CD14-positive monocyte (primary cell): Measurements from ENCODE around the gene SLC10A7. TPM values are rescaled to one million over a fixed set of nuclear protein-coding genes. Genes with fewer than 3 reads are reported as not detected.

Source experiments
- DNase-seq, 3 donors: peaks; one replicate each; pipeline ENCODE4 v3.0.0-alpha.2; 2011 to 2022
- H2AFZ ChIP-seq: 2 replicates; pipeline ENCODE4 v1.6.0; 2012; ENCODE audit warnings: mild to moderate bottlenecking, low read depth, low read length, inconsistent platforms; ENCODE audit not compliant: insufficient read depth, poor library complexity, severe bottlenecking
- H3K27ac ChIP-seq, 2 donors: 1 replicate in 1 of 2; 2 replicates in 1 of 2; pipeline ENCODE4 v1.5.1; 2012 to 2013; ENCODE audit warnings: low read length in 2 of 2, control low read depth in 1 of 2, inconsistent platforms in 1 of 2, low read depth in 1 of 2, mild to moderate bottlenecking in 1 of 2
- H3K27me3 ChIP-seq, 2 donors: one replicate each; pipeline versions ENCODE4 v1.6.0 to v1.6.1; 2011 to 2013; ENCODE audit warnings: low read length in 2 of 2; ENCODE audit not compliant: control insufficient read depth in 2 of 2, insufficient read depth in 2 of 2
- H3K36me3 ChIP-seq, 2 donors: replicated peaks in 1 of 2; 1 replicate in 1 of 2; 2 replicates in 1 of 2; pipeline versions ENCODE4 v1.5.1 to v1.6.1; 2012 to 2013; ENCODE audit warnings: low read length in 2 of 2, control low read depth in 1 of 2, inconsistent platforms in 1 of 2, mild to moderate bottlenecking in 1 of 2; ENCODE audit not compliant: insufficient read depth in 2 of 2, control insufficient read depth in 1 of 2
- H3K4me1 ChIP-seq, 2 donors: 1 replicate in 1 of 2; 2 replicates in 1 of 2; pipeline versions ENCODE4 v1.5.1 to v1.6.1; 2012 to 2013; ENCODE audit warnings: low read length in 2 of 2, control low read depth in 1 of 2, inconsistent platforms in 1 of 2, mild to moderate bottlenecking in 1 of 2, moderate library complexity in 1 of 2; ENCODE audit not compliant: insufficient read depth in 2 of 2, control insufficient read depth in 1 of 2
- H3K4me2 ChIP-seq: replicated peaks from 2 replicates; pipeline ENCODE3; 2012; ENCODE audit warnings: low read length, moderate library complexity, mild to moderate bottlenecking; ENCODE audit not compliant: poor library complexity, severe bottlenecking; ENCODE audit errors: extremely low read depth
- H3K4me3 ChIP-seq, 3 experiments: fragments of 200-600 bp in 1 of 3; sonication (generic) in 1 of 3; replicated peaks in 1 of 3; 1 replicate in 2 of 3; 2 replicates in 1 of 3; pipeline ENCODE4 v1.5.1; 2011 to 2013; ENCODE audit warnings: low read length in 3 of 3, mild to moderate bottlenecking in 3 of 3, control low read depth in 2 of 3, low read depth in 2 of 3, inconsistent platforms in 1 of 3, moderate library complexity in 1 of 3
- H3K79me2 ChIP-seq: 2 replicates; pipeline ENCODE4 v1.6.0; 2012; ENCODE audit warnings: mild to moderate bottlenecking, control low read depth, inconsistent platforms, low read length, moderate library complexity; ENCODE audit not compliant: insufficient read depth
- H3K9ac ChIP-seq: 2 replicates; pipeline ENCODE4 v1.6.0; 2017; ENCODE audit warnings: low read length, mild to moderate bottlenecking; ENCODE audit not compliant: insufficient read depth, poor library complexity, severe bottlenecking
- H3K9me3 ChIP-seq, 2 donors: replicated peaks in 1 of 2; 1 replicate in 1 of 2; 2 replicates in 1 of 2; pipeline versions ENCODE4 v1.5.1 to v1.6.1; 2012 to 2013; ENCODE audit warnings: low read length in 2 of 2, control low read depth in 1 of 2; ENCODE audit not compliant: control insufficient read depth in 1 of 2, insufficient read depth in 1 of 2
- H4K20me1 ChIP-seq: 2 replicates; pipeline ENCODE4 v1.6.0; 2012; ENCODE audit warnings: mild to moderate bottlenecking, low read length, control low read depth, moderate library complexity; ENCODE audit not compliant: insufficient read depth
- H3K27ac Mint-ChIP-seq, 7 donors: one replicate each; pipeline ENCODE4 v1.8.0; 2020; ENCODE audit warnings: mild to moderate bottlenecking in 7 of 7, mixed read lengths in 7 of 7, moderate library complexity in 6 of 7, inconsistent platforms in 2 of 7
- H3K27me3 Mint-ChIP-seq, 3 donors: one replicate each; pipeline ENCODE4 v1.8.0; 2021 to 2022; ENCODE audit warnings: low read depth in 3 of 3, mild to moderate bottlenecking in 3 of 3, mixed read lengths in 3 of 3, moderate library complexity in 3 of 3, inconsistent platforms in 1 of 3
- H3K36me3 Mint-ChIP-seq, 2 donors: one replicate each; pipeline ENCODE4 v1.8.0; 2020; ENCODE audit warnings: mixed read lengths in 2 of 2, inconsistent platforms in 1 of 2, mild to moderate bottlenecking in 1 of 2
- H3K4me1 Mint-ChIP-seq: one replicate; pipeline ENCODE4 v1.8.0; 2020; ENCODE audit warnings: mild to moderate bottlenecking, mixed read lengths
- H3K4me3 Mint-ChIP-seq, 2 donors: one replicate each; pipeline ENCODE4 v1.8.0; 2020; ENCODE audit warnings: mild to moderate bottlenecking in 2 of 2, mixed read lengths in 2 of 2, moderate library complexity in 1 of 2
- H3K9me3 Mint-ChIP-seq, 7 donors: one replicate each; pipeline ENCODE4 v1.8.0; 2020 to 2022; ENCODE audit warnings: mixed read lengths in 7 of 7, mild to moderate bottlenecking in 6 of 7, moderate library complexity in 6 of 7, inconsistent platforms in 2 of 7
- CTCF ChIP-seq: fragments of 200-600 bp; IDR thresholded peaks from one replicate; pipeline ENCODE4 v1.8.0; 2022; ENCODE audit warnings: antibody characterized with exemption, mild to moderate bottlenecking
- WGBS: methylation state at CpG from one replicate; pipeline ENCODE4 v1.1.5; 2013; ENCODE audit warnings: missing lambda C conversion rate; ENCODE audit not compliant: insufficient coverage; 5-methylcytosine and 5-hydroxymethylcytosine counted together
- intact Hi-C, 2 donors: fragments of 100-400 bp; cut with micrococcal nuclease; formaldehyde crosslinking; loops; one replicate each; pipeline versions ENCODE4 v1.15.0 to v1.15.1; 2023
- polyA plus RNA-seq, 3 donors: library from polyadenylated mRNA; depleted of rRNA in 1 of 3; unstranded in 2 of 3; stranded (reverse) in 1 of 3; fragments of 300-500 nt in 2 of 3; fragments of >200 nt in 1 of 3; fragmentation: Illumina TruSeq in 2 of 3; gene quantifications; 1 replicate in 2 of 3; 2 replicates in 1 of 3; pipeline ENCODE4 v1.2.3, GENCODE V29; 2012 to 2021

SLC10A7 gene
- polyA plus RNA-seq, 3 donors = 6.6 to 8.3 (median 6.8) TPM

GRCh38 chr4:146318894-146319293, 202.8 kb downstream of the SLC10A7 start:
- Mint-ChIP-seq H3K4me1 (no peaks in the 10 kb centered on the region), H3K9me3 (peaks cover 0 to 5% (median 0%) of the 10 kb centered on the region in 7 donors), H3K27me3 (no peaks in the 10 kb centered on the region), H3K4me3 (no peak overlapping the region), H3K36me3 (peaks cover 7 to 8% of the 10 kb centered on the region in 2 donors), H3K27ac (no peak overlapping the region)
- Histone ChIP-seq H2AFZ (no peak overlapping the region), H3K4me1 (no peaks in the 10 kb centered on the region), H3K36me3 (no peaks in the 10 kb centered on the region), H3K4me2 (no peak overlapping the region), H3K27ac (no peak overlapping the region), H4K20me1 (no peaks in the 10 kb centered on the region), H3K9ac (no peak overlapping the region), H3K9me3 (no peaks in the 10 kb centered on the region), H3K4me3 (no peak overlapping the region), H3K27me3 (no peaks in the 10 kb centered on the region), H3K79me2 (no peaks in the 10 kb centered on the region)
- DNase-seq = no peak
- no peak for TF ChIP-seq CTCF
- intact Hi-C loops = no loop called here

GRCh38 chr4:146317783-146318182, 204.0 kb downstream of the SLC10A7 start:
- Mint-ChIP-seq H3K36me3 (peaks cover 1% of the 10 kb centered on the region in 2 donors), H3K4me3 (no peak overlapping the region), H3K27ac (no peak overlapping the region), H3K27me3 (no peaks in the 10 kb centered on the region), H3K9me3 (peaks cover 0 to 1% (median 0%) of the 10 kb centered on the region in 7 donors), H3K4me1 (no peaks in the 10 kb centered on the region)
- Histone ChIP-seq H3K27me3 (no peaks in the 10 kb centered on the region), H3K9me3 (no peaks in the 10 kb centered on the region), H2AFZ (no peak overlapping the region), H3K4me3 (no peak overlapping the region), H3K4me1 (no peaks in the 10 kb centered on the region), H3K79me2 (no peaks in the 10 kb centered on the region), H3K4me2 (no peak overlapping the region), H4K20me1 (no peaks in the 10 kb centered on the region), H3K9ac (no peak overlapping the region), H3K27ac (no peak overlapping the region), H3K36me3 (no peaks in the 10 kb centered on the region)
- TF ChIP-seq CTCF = no peak
- no peak for DNase-seq
- intact Hi-C loops = no loop called here
- WGBS = no CpG with 5 or more reads among the region's 1 CpG
